Esophagus squamous epithelium (tissue), 4 donors: ENCODE data around the gene ASIC3.

Experiments
- POLR2A ChIP-seq, 4 donors: fragments of 450-650 bp; IDR thresholded peaks; one replicate each; pipeline ENCODE4 v1.6.1; 2017; ENCODE audit warnings: antibody characterized with exemption in 4 of 4, mild to moderate bottlenecking in 4 of 4, moderate library complexity in 3 of 4
- TF ChIP-seq, protein P1 (sequence below), 6 experiments: fragments of 450-650 bp in 4 of 6; fragments of 200-600 bp in 2 of 6; sonication (generic) in 2 of 6; IDR thresholded peaks; one replicate each; pipeline ENCODE4 v1.5.1; 2016 to 2019; ENCODE audit warnings: antibody characterized with exemption in 6 of 6, mild to moderate bottlenecking in 4 of 6, moderate library complexity in 4 of 6

DNA sequence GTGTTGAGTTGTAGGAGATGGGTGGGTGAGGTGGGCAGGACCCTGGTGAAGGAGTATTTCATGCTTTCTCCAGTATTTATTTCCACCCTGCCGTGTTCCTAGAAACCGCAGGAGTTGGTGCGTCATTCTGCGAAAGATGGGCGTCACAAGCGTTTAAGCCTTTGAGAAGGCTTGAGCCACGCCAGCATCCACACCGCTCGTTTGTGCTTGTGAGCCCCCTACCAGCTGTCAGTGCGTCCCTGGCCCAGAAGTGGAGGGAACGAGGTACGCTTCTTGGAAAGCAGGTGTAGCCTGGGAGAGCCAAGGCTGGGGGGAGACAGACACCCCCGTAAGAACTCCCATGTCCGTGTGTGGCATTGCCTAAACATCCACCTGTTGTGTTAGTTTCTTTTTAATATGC, 43.7 kb downstream of the ASIC3 start:
- TF ChIP-seq, protein P1, sequence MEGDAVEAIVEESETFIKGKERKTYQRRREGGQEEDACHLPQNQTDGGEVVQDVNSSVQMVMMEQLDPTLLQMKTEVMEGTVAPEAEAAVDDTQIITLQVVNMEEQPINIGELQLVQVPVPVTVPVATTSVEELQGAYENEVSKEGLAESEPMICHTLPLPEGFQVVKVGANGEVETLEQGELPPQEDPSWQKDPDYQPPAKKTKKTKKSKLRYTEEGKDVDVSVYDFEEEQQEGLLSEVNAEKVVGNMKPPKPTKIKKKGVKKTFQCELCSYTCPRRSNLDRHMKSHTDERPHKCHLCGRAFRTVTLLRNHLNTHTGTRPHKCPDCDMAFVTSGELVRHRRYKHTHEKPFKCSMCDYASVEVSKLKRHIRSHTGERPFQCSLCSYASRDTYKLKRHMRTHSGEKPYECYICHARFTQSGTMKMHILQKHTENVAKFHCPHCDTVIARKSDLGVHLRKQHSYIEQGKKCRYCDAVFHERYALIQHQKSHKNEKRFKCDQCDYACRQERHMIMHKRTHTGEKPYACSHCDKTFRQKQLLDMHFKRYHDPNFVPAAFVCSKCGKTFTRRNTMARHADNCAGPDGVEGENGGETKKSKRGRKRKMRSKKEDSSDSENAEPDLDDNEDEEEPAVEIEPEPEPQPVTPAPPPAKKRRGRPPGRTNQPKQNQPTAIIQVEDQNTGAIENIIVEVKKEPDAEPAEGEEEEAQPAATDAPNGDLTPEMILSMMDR (IDR thresholded peaks at IDR 0.05), result no peak
- TF ChIP-seq POLR2A (IDR thresholded peaks at IDR 0.05), result no peak
